Cardiac muscle cell (in vitro differentiated cells and primary cell): ENCODE results near the gene LAMC1. TPM values are rescaled to one million over a fixed set of nuclear protein-coding genes. Genes with fewer than 3 reads are reported as not detected.
A peak's percentile ranks its signal among the peaks of the same experiment; 100 is the strongest.

Experiments
- DNase-seq, 2 donors: peaks; one replicate each; pipeline versions ENCODE4 v3.0.0 to v3.0.0-alpha.2; 2010 to 2017; ENCODE audit warnings: low read depth in 1 of 2, low spot score in 1 of 2
- H3K27ac ChIP-seq: fragments of 200-600 bp; sonication (generic); 2 replicates; pipeline ENCODE4 v1.5.1; 2016
- H3K27me3 ChIP-seq: fragments of 200-600 bp; sonication (generic); 2 replicates; pipeline ENCODE4 v1.6.0; 2016; ENCODE audit warnings: control low read depth
- H3K36me3 ChIP-seq: fragments of 200-600 bp; sonication (generic); 2 replicates; pipeline ENCODE4 v1.5.1; 2016; ENCODE audit warnings: control low read depth
- H3K4me1 ChIP-seq: fragments of 200-600 bp; sonication (generic); 2 replicates; pipeline ENCODE4 v1.8.1; 2017; ENCODE audit warnings: low read depth, mild to moderate bottlenecking, mixed run types
- H3K4me3 ChIP-seq: fragments of 200-600 bp; sonication (generic); 2 replicates; pipeline ENCODE4 v1.5.1; 2016; ENCODE audit warnings: mild to moderate bottlenecking
- H3K9me3 ChIP-seq: fragments of 200-600 bp; sonication (generic); 2 replicates; pipeline ENCODE4 v1.5.1; 2017; ENCODE audit warnings: low read depth, mild to moderate bottlenecking, control low read depth
- CTCF ChIP-seq: IDR thresholded peaks from 2 replicates; pipeline ENCODE4 v1.5.1; 2012; ENCODE audit warnings: low read depth, mild to moderate bottlenecking, low read length
- polyA plus RNA-seq: library from polyadenylated mRNA; unstranded; fragments of >200 nt; fragmentation: Nextera tagmentation; extraction: Ambion mirVana; gene quantifications from 2 replicates; pipeline ENCODE4 v1.2.1, GENCODE V29; 2016
- total RNA-seq: library from RNA; depleted of rRNA; stranded (reverse); fragments of >200 nt; gene quantifications from 2 replicates; pipeline ENCODE4 v1.2.3, GENCODE V29; 2016

Gene LAMC1
- total and polyA plus RNA-seq, 2 experiments from 2014 or later = 66.4 to 329 TPM

DNA sequence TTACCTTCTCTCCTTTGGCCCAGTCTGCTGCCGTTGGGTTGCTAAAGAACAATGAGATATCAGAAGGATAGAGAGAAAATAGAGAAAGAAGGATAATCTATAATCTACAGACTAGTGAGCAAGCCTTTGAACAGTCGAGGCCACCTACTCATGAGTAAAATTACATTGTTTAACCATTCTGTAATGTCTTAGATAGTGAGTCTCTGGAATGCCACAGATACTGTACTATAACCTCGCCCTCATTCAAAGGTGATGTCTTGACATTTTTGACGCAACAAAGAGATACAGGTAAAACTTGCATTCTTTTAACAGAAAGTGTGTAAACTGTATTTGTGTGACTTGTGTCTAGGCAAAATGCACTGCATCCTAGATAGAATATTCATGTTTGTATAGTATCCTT is 77.9 kb downstream of the LAMC1 start:
- no peak overlapping the region for H3K27ac ChIP-seq
- no peaks in the 10 kb centered on the region for H3K9me3 ChIP-seq
- H3K36me3 ChIP-seq = peaks cover 11% of the 10 kb centered on the region
- TF ChIP-seq CTCF = no peak
- peaks cover 12% of the 10 kb centered on the region for H3K4me1 ChIP-seq
- no peak overlapping the region for H3K4me3 ChIP-seq
- no peaks in the 10 kb centered on the region for H3K27me3 ChIP-seq
- no peak for DNase-seq

- no peak for TF ChIP-seq CTCF
- H3K27me3 ChIP-seq = no peaks in the 10 kb centered on the region
Measured at GRCh38 chr1:183101841-183102276, 78.6 kb downstream of the LAMC1 start.

GRCh38 chr1:183103147-183103546 is 79.9 kb downstream of the LAMC1 start:
- no peak overlapping the region for H3K4me3 ChIP-seq
- peaks cover 24% of the 10 kb centered on the region for H3K4me1 ChIP-seq
- TF ChIP-seq CTCF = no peak
- H3K27ac ChIP-seq = peak overlapping the region; percentile 43
- peaks cover 11% of the 10 kb centered on the region for H3K36me3 ChIP-seq
- peak in 1 of 2 donors; percentile 23 for DNase-seq
- no peaks in the 10 kb centered on the region for H3K9me3 ChIP-seq
- H3K27me3 ChIP-seq = no peaks in the 10 kb centered on the region

More at GRCh38 chr1:183101841-183102276, 78.6 kb downstream of the LAMC1 start:
- Histone ChIP-seq H3K4me1 (peaks cover 17% of the 10 kb centered on the region), H3K9me3 (no peaks in the 10 kb centered on the region), H3K36me3 (peaks cover 11% of the 10 kb centered on the region), H3K4me3 (no peak overlapping the region), H3K27ac (no peak overlapping the region)
- peak in 1 of 2 donors; percentile 40 for DNase-seq

GRCh38 chr1:183103577-183103976 is 80.4 kb downstream of the LAMC1 start:
- no peak overlapping the region for H3K4me3 ChIP-seq
- TF ChIP-seq CTCF = no peak
- H3K27me3 ChIP-seq = no peaks in the 10 kb centered on the region
- no peaks in the 10 kb centered on the region for H3K9me3 ChIP-seq
- H3K36me3 ChIP-seq = peaks cover 11% of the 10 kb centered on the region
- H3K27ac ChIP-seq = peak overlapping the region; percentile 43
- DNase-seq = no peak
- H3K4me1 ChIP-seq = peaks cover 28% of the 10 kb centered on the region

- Histone ChIP-seq H3K27ac (no peak overlapping the region), H3K27me3 (no peaks in the 10 kb centered on the region), H3K4me1 (peaks cover 33% of the 10 kb centered on the region), H3K36me3 (peaks cover 11% of the 10 kb centered on the region), H3K9me3 (no peaks in the 10 kb centered on the region), H3K4me3 (no peak overlapping the region)
- TF ChIP-seq CTCF = no peak
- DNase-seq = peak in 1 of 2 donors; percentile 63
Measured at GRCh38 chr1:183105449-183105848, 82.2 kb downstream of the LAMC1 start.

GRCh38 chr1:183106166-183106565 is 82.9 kb downstream of the LAMC1 start:
- H3K27me3 ChIP-seq = no peaks in the 10 kb centered on the region
- H3K4me1 ChIP-seq = peaks cover 33% of the 10 kb centered on the region
- no peak overlapping the region for H3K4me3 ChIP-seq
- peak overlapping the region; percentile 51 for H3K27ac ChIP-seq
- H3K9me3 ChIP-seq = no peaks in the 10 kb centered on the region
- TF ChIP-seq CTCF = no peak
- peaks cover 11% of the 10 kb centered on the region for H3K36me3 ChIP-seq
- no peak for DNase-seq
